Measurements from ENCODE around the gene VWDE. TPM values are rescaled to one million over a fixed set of nuclear protein-coding genes. Genes with fewer than 3 reads are reported as not detected.

The VWDE gene
- total and polyA plus RNA-seq, 2 of the 13 experiments (the other 11 are each of a cell fraction or from before 2014, with no cell fraction given), result 0.12 to 0.27 TPM

- TF ChIP-seq ZNF670 (CRISPR knock-in tag; IDR thresholded peaks at IDR 0.05; ENCODE audit: borderline replicate concordance), result no peak
- TF ChIP-seq ZNF83 (CRISPR knock-in tag; IDR thresholded peaks at IDR 0.05; ENCODE audit: borderline replicate concordance), result no peak
- TF ChIP-seq TBP (CRISPR knock-in tag; IDR thresholded peaks at IDR 0.05), result no peak
- peak; percentile 83 for TF ChIP-seq ZNF281 (CRISPR knock-in tag; IDR thresholded peaks at IDR 0.05; ENCODE audit: borderline replicate concordance)
- no peak for TF ChIP-seq ATAD3A (CRISPR knock-in tag; IDR thresholded peaks at IDR 0.05)
- no peak for TF ChIP-seq HNRNPH1 (optimal IDR thresholded peaks at IDR 0.05; ENCODE audit: low read depth, low read length)
- TF ChIP-seq TEAD3 (CRISPR knock-in tag; optimal IDR thresholded peaks at IDR 0.05; ENCODE audit: borderline replicate concordance), result no peak
- TF ChIP-seq GABPA (IDR thresholded peaks at IDR 0.05; ENCODE audit: low read depth, low read length), result no peak
- TF ChIP-seq GABPA (CRISPR knock-in tag; IDR thresholded peaks at IDR 0.05; ENCODE audit: low read depth), result no peak
- TF ChIP-seq HMGXB3 (CRISPR knock-in tag; IDR thresholded peaks at IDR 0.05; ENCODE audit: borderline replicate concordance), result no peak
- TF ChIP-seq MED1 (CRISPR knock-in tag; IDR thresholded peaks at IDR 0.05), result no peak
- TF ChIP-seq GRHL1 (CRISPR knock-in tag; conservative IDR thresholded peaks at IDR 0.05), result no peak
These were observed 28.4 kb upstream of the VWDE start (continued) for GRCh38 chr7:12431886-12432556.

All from HepG2 (cell line).